Measurements from ENCODE around the gene CYSTM1. TPM values are rescaled to one million over a fixed set of nuclear protein-coding genes. Genes with fewer than 3 reads are reported as not detected.

Gene CYSTM1
- total RNA-seq, 1 experiment from 2014 or later, result 79.2 TPM

DNA sequence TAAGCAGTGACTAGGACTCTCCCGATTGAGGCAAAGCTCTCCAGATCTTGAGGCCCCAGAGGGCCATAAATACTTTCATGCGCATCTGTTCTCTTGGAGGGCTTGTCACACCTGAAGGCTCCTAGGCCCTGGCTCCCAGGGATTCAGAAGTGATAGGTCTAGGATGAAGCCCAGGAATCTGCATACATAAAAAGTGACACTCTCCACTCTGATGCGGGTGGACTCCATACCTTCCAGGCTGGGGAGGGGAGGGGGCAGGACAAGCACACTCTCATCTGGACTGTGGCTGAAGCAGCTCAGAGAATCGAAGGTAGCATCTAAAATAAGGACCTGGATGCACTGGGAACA, 9.1 kb upstream of the CYSTM1 start:
- in situ Hi-C loops (cut with HindIII; ENCODE audit: low pct_unique_long_range_greater_than_20kb, low sequenced_read_pairs), result loop anchor here (25.0 kb wide), 1 partner anchor 104 kb away; no protein-coding TSS in a partner anchor
- DNase-seq (ENCODE audit: low read depth), result no peak

GRCh38 chr5:140166911-140167310, 8.1 kb upstream of the CYSTM1 start:
- no peak for DNase-seq (ENCODE audit: low read depth)
- in situ Hi-C loops (cut with HindIII; ENCODE audit: low pct_unique_long_range_greater_than_20kb, low sequenced_read_pairs), result loop anchor here (25.0 kb wide), 1 partner anchor 105 kb away; no protein-coding TSS in a partner anchor

- in situ Hi-C loops (cut with HindIII; ENCODE audit: low pct_unique_long_range_greater_than_20kb, low sequenced_read_pairs), result loop anchor here (25.0 kb wide), 1 partner anchor 106 kb away; no protein-coding TSS in a partner anchor
- no peak for DNase-seq (ENCODE audit: low read depth)
Observed at GRCh38 chr5:140168371-140168770, 6.6 kb upstream of the CYSTM1 start.

DNA sequence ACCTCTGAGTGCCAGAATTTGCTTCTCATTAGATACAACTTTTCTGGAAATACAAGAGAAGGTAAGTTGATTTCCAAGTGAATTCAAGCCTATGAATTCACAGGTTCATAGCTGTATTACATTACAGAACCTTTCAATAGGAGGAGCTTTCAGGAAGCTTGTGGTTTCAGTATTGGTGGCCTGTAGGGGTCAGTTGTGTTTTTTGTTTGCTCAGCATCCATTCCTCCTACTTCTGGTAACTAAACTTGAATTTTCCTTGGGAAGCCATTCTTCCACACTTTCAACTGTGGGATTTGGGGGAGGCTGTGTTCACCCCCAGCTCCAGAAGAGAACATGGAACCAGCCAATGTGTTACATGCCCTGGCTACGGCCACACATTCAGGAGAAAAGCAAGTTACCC, 5.6 kb upstream of the CYSTM1 start:
- DNase-seq (ENCODE audit: low read depth), result peak; percentile 28
- in situ Hi-C loops (cut with HindIII; ENCODE audit: low pct_unique_long_range_greater_than_20kb, low sequenced_read_pairs), result loop anchor here (25.0 kb wide), 1 partner anchor 107 kb away; no protein-coding TSS in a partner anchor

- in situ Hi-C loops (cut with HindIII; ENCODE audit: low pct_unique_long_range_greater_than_20kb, low sequenced_read_pairs), result loop anchor here (25.0 kb wide), 1 partner anchor 110 kb away; no protein-coding TSS in a partner anchor
- DNase-seq (ENCODE audit: low read depth), result no peak
Observed at GRCh38 chr5:140172483-140172882, 2.5 kb upstream of the CYSTM1 start.

- DNase-seq (ENCODE audit: low read depth), result no peak
- in situ Hi-C loops (cut with HindIII; ENCODE audit: low pct_unique_long_range_greater_than_20kb, low sequenced_read_pairs), result loop anchor here (25.0 kb wide), 1 partner anchor 112 kb away; no protein-coding TSS in a partner anchor
Observed at GRCh38 chr5:140174014-140174413, 974 bp upstream of the CYSTM1 start.

DNA sequence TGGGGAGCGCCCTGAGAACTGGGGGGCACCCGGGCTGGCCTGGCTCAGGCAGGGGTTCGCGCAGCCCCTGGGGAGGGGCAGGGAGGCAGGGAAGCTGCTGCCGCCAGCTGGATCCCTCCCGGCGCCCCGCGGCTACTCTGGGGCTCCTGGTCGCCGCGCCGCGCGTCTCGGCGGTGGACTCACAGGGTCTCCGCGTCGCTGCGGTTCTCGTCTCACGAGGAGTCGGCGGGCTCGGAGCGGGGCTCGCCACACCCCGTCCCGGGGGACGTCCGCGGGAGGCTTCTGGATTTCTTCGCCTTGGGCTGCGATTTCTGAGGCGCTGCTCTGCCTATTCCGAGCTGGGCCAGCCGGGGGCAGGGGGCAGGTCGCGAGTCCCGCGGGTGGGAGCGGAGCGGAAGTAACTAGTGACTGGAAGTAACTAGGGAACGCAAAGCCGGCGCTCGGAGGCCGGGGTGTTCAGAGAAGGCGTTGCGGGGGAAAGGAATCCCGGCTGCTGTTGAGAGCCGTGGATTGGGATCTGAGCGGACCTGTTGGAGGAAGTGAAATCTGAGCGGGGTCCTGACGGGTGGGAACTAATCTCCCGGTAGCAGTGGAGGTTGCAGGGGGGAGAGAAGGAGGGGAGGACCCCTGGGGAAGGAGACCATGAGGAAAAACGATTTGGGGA, 511 bp downstream of the CYSTM1 start:
- DNase-seq (ENCODE audit: low read depth), result no peak
- in situ Hi-C loops (cut with HindIII; ENCODE audit: low pct_unique_long_range_greater_than_20kb, low sequenced_read_pairs), result no loop called here

DNA sequence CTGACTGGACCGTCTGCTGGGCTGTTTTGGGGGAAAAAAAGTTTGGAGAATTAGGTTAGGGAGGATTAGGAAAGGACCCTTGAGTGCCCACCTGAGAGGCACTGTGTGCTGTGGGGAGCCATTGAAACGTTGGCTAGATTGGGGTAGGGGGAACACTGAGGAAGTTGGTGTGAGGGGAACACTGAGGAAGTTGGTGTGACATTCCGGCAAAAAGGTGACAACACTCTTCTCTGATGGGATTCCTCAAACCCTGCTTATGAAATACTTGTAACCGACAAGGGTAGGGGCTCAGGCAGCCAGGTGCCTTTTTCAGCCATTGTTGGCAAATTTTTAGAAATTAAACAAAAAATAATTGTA, 1.0 kb downstream of the CYSTM1 start:
- DNase-seq (ENCODE audit: low read depth), result no peak
- in situ Hi-C loops (cut with HindIII; ENCODE audit: low pct_unique_long_range_greater_than_20kb, low sequenced_read_pairs), result no loop called here

DNA sequence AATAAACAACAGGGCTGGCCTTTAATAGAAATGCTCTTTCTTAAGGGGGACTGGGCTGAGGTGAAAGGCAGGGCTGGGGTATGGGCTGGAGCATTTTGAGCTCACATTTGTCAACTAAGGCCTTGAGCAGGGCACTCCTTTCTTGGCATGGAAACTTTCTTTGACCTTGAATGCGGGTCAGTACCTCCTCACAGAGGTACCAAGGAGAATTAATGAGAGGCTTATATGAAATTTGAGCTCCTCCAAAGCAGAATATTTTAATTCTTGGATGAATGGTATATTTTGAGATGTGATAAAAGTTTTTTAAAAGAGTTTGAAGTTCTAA, 3.1 kb downstream of the CYSTM1 start:
- in situ Hi-C loops (cut with HindIII; ENCODE audit: low pct_unique_long_range_greater_than_20kb, low sequenced_read_pairs), result no loop called here

GRCh38 chr5:140178482-140179116, 3.6 kb downstream of the CYSTM1 start:
- in situ Hi-C loops (cut with HindIII; ENCODE audit: low pct_unique_long_range_greater_than_20kb, low sequenced_read_pairs), result no loop called here
- no peak for DNase-seq (ENCODE audit: low read depth)

More for the DNA sequence above, 3.1 kb downstream of the CYSTM1 start:
- no peak for DNase-seq (ENCODE audit: low read depth)

GRCh38 chr5:140181002-140181483, 6.1 kb downstream of the CYSTM1 start:
- no peak for DNase-seq (ENCODE audit: low read depth)
- in situ Hi-C loops (cut with HindIII; ENCODE audit: low pct_unique_long_range_greater_than_20kb, low sequenced_read_pairs), result no loop called here

DNA sequence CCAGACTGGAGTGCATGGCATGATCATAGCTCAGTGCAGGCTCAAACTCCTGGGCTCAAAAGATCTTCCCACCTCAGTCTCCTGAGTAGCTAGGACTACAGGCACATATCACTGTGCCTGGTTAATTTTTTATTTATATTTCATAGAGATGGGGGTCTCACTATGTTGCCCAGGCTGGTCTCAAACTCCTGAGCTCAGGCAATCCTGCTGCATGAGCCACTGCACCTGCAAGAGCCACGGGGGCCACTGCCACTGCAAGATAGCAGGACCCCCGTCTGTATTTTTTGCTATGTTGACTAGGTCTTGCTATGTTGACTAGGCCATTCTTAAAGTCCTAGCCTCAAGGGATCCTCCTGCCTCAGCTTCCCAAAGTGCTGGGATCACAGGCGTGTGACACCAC, 6.5 kb downstream of the CYSTM1 start:
- DNase-seq (ENCODE audit: low read depth), result no peak
- in situ Hi-C loops (cut with HindIII; ENCODE audit: low pct_unique_long_range_greater_than_20kb, low sequenced_read_pairs), result no loop called here

- in situ Hi-C loops (cut with HindIII; ENCODE audit: low pct_unique_long_range_greater_than_20kb, low sequenced_read_pairs), result no loop called here
- no peak for DNase-seq (ENCODE audit: low read depth)
Observed at GRCh38 chr5:140182075-140182711, 7.2 kb downstream of the CYSTM1 start.

- peak; percentile 44 for DNase-seq (ENCODE audit: low read depth)
- in situ Hi-C loops (cut with HindIII; ENCODE audit: low pct_unique_long_range_greater_than_20kb, low sequenced_read_pairs), result no loop called here
Observed at GRCh38 chr5:140182803-140183367, 7.9 kb downstream of the CYSTM1 start.

DNA sequence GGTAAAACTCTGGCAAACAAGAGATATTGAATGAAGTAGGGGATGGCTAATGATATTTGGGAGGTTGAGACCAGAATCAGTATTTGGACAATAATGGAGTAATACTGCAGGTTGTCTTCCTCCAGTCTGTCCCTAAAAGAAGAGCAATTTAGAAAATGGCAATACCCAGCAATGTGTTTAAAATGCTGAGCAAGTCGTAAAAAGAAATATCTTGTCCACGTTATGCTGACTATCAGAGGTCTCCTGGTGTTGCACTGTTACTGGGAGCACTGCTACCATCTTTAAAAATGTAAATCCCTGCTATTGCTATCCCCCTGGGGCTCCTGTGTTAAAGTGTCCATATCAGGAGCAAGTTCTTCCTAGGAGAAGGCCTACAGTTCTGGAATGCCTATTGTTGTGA, 10.4 kb downstream of the CYSTM1 start:
- no peak for DNase-seq (ENCODE audit: low read depth)
- in situ Hi-C loops (cut with HindIII; ENCODE audit: low pct_unique_long_range_greater_than_20kb, low sequenced_read_pairs), result no loop called here

GRCh38 chr5:140186267-140186671, 11.3 kb downstream of the CYSTM1 start:
- DNase-seq (ENCODE audit: low read depth), result no peak
- in situ Hi-C loops (cut with HindIII; ENCODE audit: low pct_unique_long_range_greater_than_20kb, low sequenced_read_pairs), result no loop called here

DNA sequence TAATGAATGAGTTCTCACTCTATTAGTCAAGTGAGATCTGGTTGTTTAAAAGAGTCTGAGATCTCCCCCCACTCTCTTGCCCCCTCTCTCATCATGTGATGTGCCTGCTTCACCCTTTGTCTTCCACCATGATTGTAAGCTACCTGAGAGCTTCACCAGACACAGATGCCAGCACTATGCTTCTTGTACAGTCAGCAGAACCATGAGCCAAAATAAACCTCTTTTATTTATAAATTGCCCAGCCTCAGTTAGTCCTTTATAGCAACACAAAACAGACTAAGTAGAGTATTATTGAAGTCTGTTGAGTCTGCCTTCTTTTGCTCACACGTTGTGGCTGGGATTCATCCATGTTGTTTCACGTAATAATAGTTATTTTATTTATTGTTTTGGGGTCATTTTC, 14.3 kb downstream of the CYSTM1 start:
- in situ Hi-C loops (cut with HindIII; ENCODE audit: low pct_unique_long_range_greater_than_20kb, low sequenced_read_pairs), result no loop called here

DNA sequence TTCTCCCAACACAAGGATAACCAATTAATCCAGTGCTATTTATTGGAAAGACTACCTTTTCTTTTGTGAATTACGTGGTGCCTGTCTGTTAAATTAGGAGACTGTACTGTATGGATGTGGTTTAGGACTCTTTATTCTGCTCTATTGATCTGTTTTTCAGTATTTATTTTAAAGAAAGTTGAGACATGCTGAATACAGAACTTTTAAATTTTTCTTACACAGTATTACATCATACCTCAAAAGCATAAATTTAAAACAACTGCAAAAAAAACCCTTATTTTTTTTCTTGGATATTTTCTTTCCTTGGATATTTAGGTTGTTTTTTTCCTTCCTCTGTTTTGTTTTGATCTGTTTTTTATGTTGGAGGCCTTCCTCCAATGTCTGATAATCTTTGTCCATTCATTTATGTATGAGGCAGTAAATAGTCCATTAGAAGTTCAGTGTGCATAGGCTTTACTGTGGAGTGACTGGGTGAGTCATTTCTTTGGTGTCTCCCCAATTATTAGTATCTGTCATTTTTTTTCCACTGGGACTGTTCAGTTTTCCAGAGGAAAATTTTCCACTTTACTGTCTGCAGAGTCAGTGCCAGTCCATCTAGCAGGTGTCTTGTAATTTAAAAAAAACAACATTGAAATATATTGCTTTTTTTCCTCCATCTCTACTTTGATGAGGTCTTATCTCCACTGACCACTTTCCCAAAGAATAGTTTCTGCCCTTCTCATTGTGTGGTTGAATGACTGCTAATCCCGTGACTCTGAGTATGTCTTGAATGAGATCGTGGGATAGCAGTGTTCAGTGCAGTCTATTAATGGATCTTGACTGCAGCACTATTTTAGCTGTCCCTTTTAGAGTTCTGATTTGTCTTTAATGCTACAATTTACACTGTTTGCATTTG, 15.2 kb downstream of the CYSTM1 start:
- DNase-seq (ENCODE audit: low read depth), result peak; percentile 70
- in situ Hi-C loops (cut with HindIII; ENCODE audit: low pct_unique_long_range_greater_than_20kb, low sequenced_read_pairs), result no loop called here

More for the DNA sequence above, 14.3 kb downstream of the CYSTM1 start:
- no peak for DNase-seq (ENCODE audit: low read depth)
